ENCODE measurements around the gene KIAA1614.

Gene KIAA1614

GRCh38 chr1:180951186-180951745 is 38.6 kb downstream of the KIAA1614 start:
- H3K4me1 ChIP-seq (ENCODE audit: low read length): no peaks in the 10 kb centered on the region
- H3K9ac ChIP-seq (ENCODE audit: low read length): no peak overlapping the region
- H3K36me3 ChIP-seq (replicated peaks; ENCODE audit: insufficient read depth, low read length): no peaks in the 10 kb centered on the region
- no peaks in the 10 kb centered on the region for H3K9me2 ChIP-seq (replicated peaks; ENCODE audit: insufficient read depth, low read length)
- no peak overlapping the region for H3K27ac ChIP-seq (ENCODE audit: low read length)
- H2AFZ ChIP-seq (ENCODE audit: low read length): no peak overlapping the region
- H3F3A ChIP-seq (ENCODE audit: insufficient read depth, low read length): 0 out of 2 replicates have a peak, but pooled peaks cover 6% of the 10 kb centered on the region
- no peak overlapping the region for H3K4me2 ChIP-seq (ENCODE audit: low read depth, low read length)
- TF ChIP-seq CTCF (IDR thresholded peaks at IDR 0.05; ENCODE audit: low read length) (no peak), EZH2 (optimal IDR thresholded peaks at IDR 0.05; ENCODE audit: low read depth, low read length) (no peak), EZH2phosphoT487 (IDR thresholded peaks at IDR 0.05; ENCODE audit: low read length) (no peak)
- no peaks in the 10 kb centered on the region for H4K20me1 ChIP-seq (ENCODE audit: insufficient read depth, low read length)
- H3K79me2 ChIP-seq (ENCODE audit: low read length): no peaks in the 10 kb centered on the region
- no peak for DNase-seq
- H3K27me3 ChIP-seq (replicated peaks; ENCODE audit: insufficient read depth, low read length): no peaks in the 10 kb centered on the region
- H3K4me3 ChIP-seq (ENCODE audit: low read length): no peak overlapping the region
- no peaks in the 10 kb centered on the region for H3K9me3 ChIP-seq (replicated peaks; ENCODE audit: insufficient read depth, low read length)

GRCh38 chr1:180951836-180952656 is 39.3 kb downstream of the KIAA1614 start:
- Histone ChIP-seq H3F3A (ENCODE audit: insufficient read depth, low read length) (0 out of 2 replicates have a peak, but pooled peaks cover 6% of the 10 kb centered on the region), H3K4me2 (ENCODE audit: low read depth, low read length) (no peak overlapping the region), H3K36me3 (replicated peaks; ENCODE audit: insufficient read depth, low read length) (no peaks in the 10 kb centered on the region), H3K27me3 (replicated peaks; ENCODE audit: insufficient read depth, low read length) (no peaks in the 10 kb centered on the region), H3K27ac (ENCODE audit: low read length) (no peak overlapping the region), H3K9me2 (replicated peaks; ENCODE audit: insufficient read depth, low read length) (no peaks in the 10 kb centered on the region), H3K4me3 (ENCODE audit: low read length) (no peak overlapping the region), H3K9me3 (replicated peaks; ENCODE audit: insufficient read depth, low read length) (no peaks in the 10 kb centered on the region), H3K79me2 (ENCODE audit: low read length) (no peaks in the 10 kb centered on the region), H3K4me1 (ENCODE audit: low read length) (no peaks in the 10 kb centered on the region), H2AFZ (ENCODE audit: low read length) (no peak overlapping the region), H4K20me1 (ENCODE audit: insufficient read depth, low read length) (no peaks in the 10 kb centered on the region), H3K9ac (ENCODE audit: low read length) (no peak overlapping the region)
- TF ChIP-seq EZH2phosphoT487 (IDR thresholded peaks at IDR 0.05; ENCODE audit: low read length) (no peak), CTCF (IDR thresholded peaks at IDR 0.05; ENCODE audit: low read length) (no peak), EZH2 (optimal IDR thresholded peaks at IDR 0.05; ENCODE audit: low read depth, low read length) (no peak)
- no peak for DNase-seq

- H3K27me3 ChIP-seq (replicated peaks; ENCODE audit: insufficient read depth, low read length): no peaks in the 10 kb centered on the region
- no peaks in the 10 kb centered on the region for H3K9me3 ChIP-seq (replicated peaks; ENCODE audit: insufficient read depth, low read length)
- no peak overlapping the region for H2AFZ ChIP-seq (ENCODE audit: low read length)
- H3K9ac ChIP-seq (ENCODE audit: low read length): no peak overlapping the region
- no peaks in the 10 kb centered on the region for H3K36me3 ChIP-seq (replicated peaks; ENCODE audit: insufficient read depth, low read length)
- H3K4me2 ChIP-seq (ENCODE audit: low read depth, low read length): no peak overlapping the region
- no peaks in the 10 kb centered on the region for H3K79me2 ChIP-seq (ENCODE audit: low read length)
- DNase-seq: no peak
- H4K20me1 ChIP-seq (ENCODE audit: insufficient read depth, low read length): no peaks in the 10 kb centered on the region
- no peak overlapping the region for H3K27ac ChIP-seq (ENCODE audit: low read length)
- TF ChIP-seq CTCF (IDR thresholded peaks at IDR 0.05; ENCODE audit: low read length) (no peak), EZH2phosphoT487 (IDR thresholded peaks at IDR 0.05; ENCODE audit: low read length) (no peak), EZH2 (optimal IDR thresholded peaks at IDR 0.05; ENCODE audit: low read depth, low read length) (no peak)
- H3K4me1 ChIP-seq (ENCODE audit: low read length): no peaks in the 10 kb centered on the region
- no peaks in the 10 kb centered on the region for H3K9me2 ChIP-seq (replicated peaks; ENCODE audit: insufficient read depth, low read length)
- H3F3A ChIP-seq (ENCODE audit: insufficient read depth, low read length): 0 out of 2 replicates have a peak, but pooled peaks cover 6% of the 10 kb centered on the region
- no peak overlapping the region for H3K4me3 ChIP-seq (ENCODE audit: low read length)
Measured at GRCh38 chr1:180952657-180953013, 39.9 kb downstream of the KIAA1614 start.

Data from MM.1S (cell line).